GM23338 (cell line): ENCODE measurements around the gene MAVS. TPM values are rescaled to one million over a fixed set of nuclear protein-coding genes. Genes with fewer than 3 reads are reported as not detected.
A peak's percentile ranks its signal among the peaks of the same experiment; 100 is the strongest.

Experiments
- ATAC-seq: fragments of 200-7000 bp; cut with Tn5 transposase; 3 replicates; pipeline ENCODE4 v1.9.1; 2020
- DNase-seq: peaks from one replicate; pipeline ENCODE4 v3.0.0-alpha.2; 2015; ENCODE audit warnings: low spot score
- H2AFZ ChIP-seq: fragments of 200-600 bp; sonication (generic); 2 replicates; pipeline ENCODE4 v1.8.0; 2016; ENCODE audit warnings: antibody characterized with exemption, mild to moderate bottlenecking, moderate library complexity
- H3F3A ChIP-seq: fragments of 200-600 bp; sonication (generic); replicated peaks from 2 replicates; pipeline ENCODE4 v1.8.0; 2017; ENCODE audit warnings: antibody characterized with exemption, mixed run types, low read depth
- H3K27ac ChIP-seq: fragments of 200-600 bp; sonication (generic); 2 replicates; pipeline ENCODE4 v1.6.1; 2016; ENCODE audit warnings: low read depth
- H3K27me3 ChIP-seq: fragments of 200-600 bp; sonication (generic); 2 replicates; pipeline ENCODE4 v1.8.0; 2016; ENCODE audit warnings: mild to moderate bottlenecking, mixed run types, moderate library complexity; ENCODE audit not compliant: insufficient read depth
- H3K36me3 ChIP-seq: fragments of 200-600 bp; sonication (generic); 2 replicates; pipeline ENCODE4 v1.8.0; 2016; ENCODE audit warnings: mild to moderate bottlenecking; ENCODE audit not compliant: insufficient read depth
- H3K4me1 ChIP-seq: fragments of 200-600 bp; sonication (generic); 2 replicates; pipeline ENCODE4 v1.8.0; 2016; ENCODE audit warnings: mild to moderate bottlenecking, moderate library complexity; ENCODE audit not compliant: insufficient read depth
- H3K4me2 ChIP-seq: fragments of 200-600 bp; sonication (generic); 2 replicates; pipeline ENCODE4 v1.7.1; 2017; ENCODE audit warnings: mixed run types
- H3K4me3 ChIP-seq: fragments of 200-600 bp; sonication (generic); 2 replicates; pipeline ENCODE4 v1.6.1; 2016; ENCODE audit warnings: mixed run types
- H3K79me2 ChIP-seq: fragments of 200-600 bp; sonication (generic); replicated peaks from 2 replicates; pipeline ENCODE4 v1.8.0; 2017; ENCODE audit warnings: mild to moderate bottlenecking; ENCODE audit not compliant: insufficient read depth
- H3K9me2 ChIP-seq: fragments of 200-600 bp; sonication (generic); 2 replicates; pipeline ENCODE4 v1.8.0; 2017; ENCODE audit not compliant: insufficient read depth
- H4K20me1 ChIP-seq: fragments of 200-600 bp; sonication (generic); replicated peaks from 2 replicates; pipeline ENCODE4 v1.8.0; 2017; ENCODE audit warnings: mild to moderate bottlenecking; ENCODE audit not compliant: insufficient read depth
- H3K27ac Mint-ChIP-seq: 2 replicates; pipeline ENCODE4 v1.8.0; 2020; ENCODE audit warnings: inconsistent platforms, mild to moderate bottlenecking, moderate library complexity, mixed read lengths
- H3K27me3 Mint-ChIP-seq: 3 replicates; pipeline ENCODE4 v1.8.0; 2022; ENCODE audit warnings: low read depth, mild to moderate bottlenecking, moderate library complexity, mixed read lengths, inconsistent platforms; ENCODE audit not compliant: insufficient read depth, poor library complexity
- H3K36me3 Mint-ChIP-seq: 3 replicates; pipeline ENCODE4 v1.8.0; 2021; ENCODE audit warnings: low read depth, mild to moderate bottlenecking, inconsistent platforms, moderate library complexity, mixed read lengths
- H3K4me1 Mint-ChIP-seq: 3 replicates; pipeline ENCODE4 v1.8.0; 2020; ENCODE audit warnings: mild to moderate bottlenecking, inconsistent platforms, mixed read lengths
- H3K4me3 Mint-ChIP-seq: 3 replicates; pipeline ENCODE4 v1.8.0; 2021; ENCODE audit warnings: moderate library complexity, mild to moderate bottlenecking, inconsistent platforms, mixed read lengths
- H3K9me3 Mint-ChIP-seq: 3 replicates; pipeline ENCODE4 v1.8.0; 2020; ENCODE audit warnings: moderate library complexity, mild to moderate bottlenecking, inconsistent platforms, mixed read lengths
- EZH2 ChIP-seq: fragments of 200-600 bp; sonication (generic); IDR thresholded peaks from one replicate; pipeline ENCODE4 v1.8.0; 2017; ENCODE audit warnings: antibody characterized with exemption, mild to moderate bottlenecking, low read depth; ENCODE audit not compliant: unreplicated experiment
- EZH2phosphoT487 ChIP-seq: fragments of 200-600 bp; sonication (generic); IDR thresholded peaks from one replicate; pipeline ENCODE4 v1.8.1; 2018; ENCODE audit warnings: antibody characterized with exemption; ENCODE audit not compliant: unreplicated experiment
- JUNB ChIP-seq: IDR thresholded peaks from one replicate; pipeline ENCODE4 v1.6.1; 2016; ENCODE audit warnings: antibody characterized with exemption; ENCODE audit not compliant: unreplicated experiment
- NANOG ChIP-seq: IDR thresholded peaks from 2 replicates; pipeline ENCODE4 v1.6.1; 2016; ENCODE audit warnings: antibody characterized with exemption, borderline replicate concordance
- POLR2AphosphoS5 ChIP-seq: IDR thresholded peaks from 2 replicates; pipeline ENCODE4 v1.6.1; 2016; ENCODE audit warnings: antibody characterized with exemption, low read depth
- STAT1 ChIP-seq: IDR thresholded peaks from one replicate; pipeline ENCODE4 v1.6.1; 2016; ENCODE audit warnings: antibody characterized with exemption; ENCODE audit not compliant: unreplicated experiment
- ZNF114 ChIP-seq: fragments of 250-450 bp; sonication (Bioruptor Pico); IDR thresholded peaks from 2 replicates; pipeline ENCODE4 v1.5.0; 2020; ENCODE audit warnings: mild to moderate bottlenecking, moderate library complexity
- ZNF331 ChIP-seq: fragments of 250-450 bp; sonication (Bioruptor Pico); IDR thresholded peaks from 2 replicates; pipeline ENCODE4 v1.5.0; 2020; ENCODE audit warnings: low read depth, mild to moderate bottlenecking, moderate library complexity
- polyA plus RNA-seq: library from polyadenylated mRNA; unstranded; fragments of >200 nt; fragmentation: Nextera tagmentation; extraction: Ambion mirVana; gene quantifications from 2 replicates; pipeline ENCODE4 v1.2.1, GENCODE V29; 2016
- total RNA-seq: library from RNA; depleted of rRNA; stranded (reverse); fragments of >200 nt; shearing (Covaris generic); gene quantifications from 2 replicates; pipeline ENCODE4 v1.2.3, GENCODE V29; 2014
- TF ChIP-seq, protein P1 (sequence below): IDR thresholded peaks from 2 replicates; pipeline ENCODE4 v1.6.1; 2016; ENCODE audit warnings: antibody characterized with exemption
- TF ChIP-seq, protein P2 (sequence below): IDR thresholded peaks from one replicate; pipeline ENCODE4 v1.6.1; 2018; ENCODE audit warnings: antibody characterized with exemption; ENCODE audit not compliant: unreplicated experiment

MAVS gene
- total and polyA plus RNA-seq, 2 experiments from 2014 or later = 5.2 to 21.8 TPM

DNA sequence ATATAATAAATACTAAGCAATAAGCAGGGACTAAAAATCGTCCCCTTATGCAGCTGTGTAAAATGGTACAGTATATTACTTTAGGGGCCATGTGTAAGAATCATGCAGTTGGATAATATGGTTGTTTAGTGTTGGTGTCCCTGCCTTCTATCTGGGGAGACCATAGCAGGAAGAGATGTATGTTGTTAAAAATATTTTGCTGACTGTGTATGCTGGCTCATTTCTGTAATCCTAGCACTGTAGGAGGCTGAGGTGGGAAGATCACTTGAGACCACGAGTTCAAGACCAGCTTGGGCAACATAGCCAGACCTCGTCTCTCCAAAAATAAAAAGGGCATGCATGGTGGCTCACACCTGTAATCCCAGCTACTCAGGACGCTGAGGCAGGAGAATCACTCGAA lies 48.2 kb downstream of the MAVS start (continued):
- no peak for TF ChIP-seq POLR2AphosphoS5
- TF ChIP-seq, protein P1, sequence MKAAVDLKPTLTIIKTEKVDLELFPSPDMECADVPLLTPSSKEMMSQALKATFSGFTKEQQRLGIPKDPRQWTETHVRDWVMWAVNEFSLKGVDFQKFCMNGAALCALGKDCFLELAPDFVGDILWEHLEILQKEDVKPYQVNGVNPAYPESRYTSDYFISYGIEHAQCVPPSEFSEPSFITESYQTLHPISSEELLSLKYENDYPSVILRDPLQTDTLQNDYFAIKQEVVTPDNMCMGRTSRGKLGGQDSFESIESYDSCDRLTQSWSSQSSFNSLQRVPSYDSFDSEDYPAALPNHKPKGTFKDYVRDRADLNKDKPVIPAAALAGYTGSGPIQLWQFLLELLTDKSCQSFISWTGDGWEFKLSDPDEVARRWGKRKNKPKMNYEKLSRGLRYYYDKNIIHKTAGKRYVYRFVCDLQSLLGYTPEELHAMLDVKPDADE = no peak

DNA sequence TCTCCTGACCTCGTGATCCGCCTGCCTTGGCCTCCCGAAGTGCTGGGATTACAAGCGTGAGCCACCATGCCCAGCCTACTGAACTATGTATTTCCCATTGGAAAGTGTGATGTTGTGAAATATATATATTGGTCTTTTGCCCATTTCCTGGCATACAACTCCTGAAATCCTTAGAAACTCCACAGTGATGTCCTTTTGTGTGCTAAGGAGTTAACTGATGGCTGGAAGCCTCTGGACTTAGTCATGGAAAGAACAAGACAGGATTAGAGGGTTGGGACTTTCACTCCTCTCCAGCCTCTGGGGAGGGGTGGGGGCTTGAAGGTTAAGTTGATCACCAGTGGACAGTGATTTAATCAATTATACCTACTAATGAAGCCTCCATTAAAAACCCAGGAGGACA lies 49.7 kb downstream of the MAVS start:
- H3K27ac ChIP-seq = no peak overlapping the region; the same call in 1 of the 2 replicates
- peaks cover 100% of the 10 kb centered on the region for H3K79me2 ChIP-seq
- TF ChIP-seq ZNF114 (CRISPR knock-in tag) (no peak), POLR2AphosphoS5 (no peak)
- no peak overlapping the region for H3K4me3 ChIP-seq
- Mint-ChIP-seq H3K27me3 (peaks cover 5% of the 10 kb centered on the region), H3K36me3 (peaks cover 53% of the 10 kb centered on the region), H3K9me3 (no peaks in the 10 kb centered on the region), H3K4me1 (peaks cover 45% of the 10 kb centered on the region), H3K27ac (no peak overlapping the region), H3K4me3 (no peak overlapping the region)
- H3K4me1 ChIP-seq = peaks cover 49% of the 10 kb centered on the region
- H3K36me3 ChIP-seq = 0 out of 2 replicates have a peak, but pooled peaks cover 7% of the 10 kb centered on the region
- no peak for DNase-seq
- H2AFZ ChIP-seq = no peak overlapping the region
- H3K27me3 ChIP-seq = no peaks in the 10 kb centered on the region
- no peak for ATAC-seq
- no peaks in the 10 kb centered on the region for H3K9me2 ChIP-seq
- peak overlapping the region; percentile 27; the same call in 1 of the 2 replicates for H3K4me2 ChIP-seq
- 0 out of 2 replicates have a peak, but pooled peaks cover 10% of the 10 kb centered on the region for H3F3A ChIP-seq
- H4K20me1 ChIP-seq = peaks cover 98% of the 10 kb centered on the region

DNA sequence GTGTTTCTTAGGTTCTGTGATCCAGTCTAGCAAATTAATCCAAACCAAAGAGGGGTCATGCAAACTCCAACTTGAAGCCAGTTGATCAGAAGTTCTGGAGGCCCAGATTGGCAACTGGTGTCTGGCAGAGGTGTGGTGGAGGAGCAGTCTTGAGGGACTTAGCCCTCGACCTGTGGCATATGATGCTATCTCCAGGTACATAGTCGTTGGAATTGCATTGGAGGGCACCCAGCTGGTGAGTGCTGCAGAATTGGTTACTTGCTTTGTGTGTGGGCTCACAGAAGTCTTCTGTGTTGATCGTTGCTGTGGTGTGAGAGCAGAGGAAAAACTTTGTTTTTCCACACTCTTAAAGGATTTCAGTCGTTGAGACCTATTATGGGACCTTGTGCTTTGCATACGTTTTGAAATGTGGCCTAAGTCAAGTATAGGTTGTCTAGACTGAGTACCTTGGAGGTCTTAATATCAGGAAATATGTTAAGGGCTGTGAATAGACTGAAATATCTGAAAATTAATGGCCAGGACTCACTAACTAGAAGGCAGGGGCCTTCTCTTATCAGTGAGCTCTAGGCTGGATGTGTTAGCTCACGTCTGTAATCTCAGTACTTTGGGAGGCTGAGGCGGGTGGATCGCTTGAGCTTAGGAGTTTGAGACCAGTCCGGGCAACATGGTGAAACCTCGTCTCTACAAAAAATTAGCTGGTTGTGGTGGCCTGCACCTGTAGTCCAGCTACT lies 50.4 kb downstream of the MAVS start:
- Histone ChIP-seq H2AFZ (no peak overlapping the region), H3K4me1 (peaks cover 42% of the 10 kb centered on the region), H3K27ac (peak overlapping the region; percentile 61; the same call in 1 of the 2 replicates), H3K4me2 (peak overlapping the region; percentile 27; the same call in 1 of the 2 replicates), H3K79me2 (peaks cover 100% of the 10 kb centered on the region), H3K36me3 (0 out of 2 replicates have a peak, but pooled peaks cover 7% of the 10 kb centered on the region), H4K20me1 (peaks cover 98% of the 10 kb centered on the region), H3K4me3 (no peak overlapping the region), H3K27me3 (no peaks in the 10 kb centered on the region), H3K9me2 (no peaks in the 10 kb centered on the region), H3F3A (0 out of 2 replicates have a peak, but pooled peaks cover 11% of the 10 kb centered on the region)
- H3K27me3 Mint-ChIP-seq = peaks cover 5% of the 10 kb centered on the region
- no peak for ATAC-seq
- H3K27ac Mint-ChIP-seq = peak overlapping the region; percentile 17; the same call in 1 of the 2 replicates
- H3K4me1 Mint-ChIP-seq = peaks cover 40% of the 10 kb centered on the region
- H3K9me3 Mint-ChIP-seq = no peaks in the 10 kb centered on the region
- peaks cover 46% of the 10 kb centered on the region for H3K36me3 Mint-ChIP-seq
- DNase-seq = no peak
- H3K4me3 Mint-ChIP-seq = no peak overlapping the region; the same call in 2 of the 3 replicates
- TF ChIP-seq ZNF114 (CRISPR knock-in tag) = no peak
- no peak for TF ChIP-seq NANOG
- no peak for TF ChIP-seq EZH2
- TF ChIP-seq, protein P1 = no peak
- no peak for TF ChIP-seq STAT1
- TF ChIP-seq, protein P2, sequence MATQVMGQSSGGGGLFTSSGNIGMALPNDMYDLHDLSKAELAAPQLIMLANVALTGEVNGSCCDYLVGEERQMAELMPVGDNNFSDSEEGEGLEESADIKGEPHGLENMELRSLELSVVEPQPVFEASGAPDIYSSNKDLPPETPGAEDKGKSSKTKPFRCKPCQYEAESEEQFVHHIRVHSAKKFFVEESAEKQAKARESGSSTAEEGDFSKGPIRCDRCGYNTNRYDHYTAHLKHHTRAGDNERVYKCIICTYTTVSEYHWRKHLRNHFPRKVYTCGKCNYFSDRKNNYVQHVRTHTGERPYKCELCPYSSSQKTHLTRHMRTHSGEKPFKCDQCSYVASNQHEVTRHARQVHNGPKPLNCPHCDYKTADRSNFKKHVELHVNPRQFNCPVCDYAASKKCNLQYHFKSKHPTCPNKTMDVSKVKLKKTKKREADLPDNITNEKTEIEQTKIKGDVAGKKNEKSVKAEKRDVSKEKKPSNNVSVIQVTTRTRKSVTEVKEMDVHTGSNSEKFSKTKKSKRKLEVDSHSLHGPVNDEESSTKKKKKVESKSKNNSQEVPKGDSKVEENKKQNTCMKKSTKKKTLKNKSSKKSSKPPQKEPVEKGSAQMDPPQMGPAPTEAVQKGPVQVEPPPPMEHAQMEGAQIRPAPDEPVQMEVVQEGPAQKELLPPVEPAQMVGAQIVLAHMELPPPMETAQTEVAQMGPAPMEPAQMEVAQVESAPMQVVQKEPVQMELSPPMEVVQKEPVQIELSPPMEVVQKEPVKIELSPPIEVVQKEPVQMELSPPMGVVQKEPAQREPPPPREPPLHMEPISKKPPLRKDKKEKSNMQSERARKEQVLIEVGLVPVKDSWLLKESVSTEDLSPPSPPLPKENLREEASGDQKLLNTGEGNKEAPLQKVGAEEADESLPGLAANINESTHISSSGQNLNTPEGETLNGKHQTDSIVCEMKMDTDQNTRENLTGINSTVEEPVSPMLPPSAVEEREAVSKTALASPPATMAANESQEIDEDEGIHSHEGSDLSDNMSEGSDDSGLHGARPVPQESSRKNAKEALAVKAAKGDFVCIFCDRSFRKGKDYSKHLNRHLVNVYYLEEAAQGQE = no peak
- no peak for TF ChIP-seq EZH2phosphoT487
- no peak for TF ChIP-seq JUNB
- no peak for TF ChIP-seq ZNF331 (CRISPR knock-in tag)
